AG04450 (cell line): ENCODE results near the gene ILKAP. TPM values are rescaled to one million over a fixed set of nuclear protein-coding genes. Genes with fewer than 3 reads are reported as not detected.

ENCODE experiments used
- CTCF ChIA-PET: fragments of 300-600, 350-600 bp; formaldehyde crosslinking; extraction: SDS; loops from one replicate; lab custom pipeline; 2022; ENCODE audit warnings: antibody characterized with exemption, inconsistent platforms; lab: Charles Lee
- POLR2A ChIA-PET: fragments of 350-600 bp; formaldehyde crosslinking; extraction: SDS; loops from one replicate; lab custom pipeline; 2021; ENCODE audit warnings: antibody characterized with exemption, inconsistent platforms; lab: Yijun Ruan, JAX
- DNase-seq: peaks from one replicate; pipeline ENCODE4 v3.0.0-alpha.2; 2011; ENCODE audit warnings: low read depth, low spot score
- H3K27ac ChIP-seq: one replicate; pipeline ENCODE4 v1.5.1; 2012; ENCODE audit warnings: low read depth, low read length, control low read depth
- H3K27me3 ChIP-seq: one replicate; pipeline ENCODE4 v1.6.0; 2012; ENCODE audit warnings: low read length; ENCODE audit not compliant: control insufficient read depth, insufficient read depth
- H3K4me3 ChIP-seq: 2 replicates; pipeline ENCODE4 v1.5.1; 2011; ENCODE audit warnings: mild to moderate bottlenecking, low read depth, low read length, control low read depth
- H3K9me3 ChIP-seq: 2 replicates; pipeline ENCODE4 v1.5.1; 2012; ENCODE audit warnings: low read length; ENCODE audit not compliant: control insufficient read depth, insufficient read depth
- polyA minus RNA-seq: library from RNA; depleted of rRNA, polyadenylated mRNA; stranded (reverse); fragments of >200 nt; gene quantifications from 2 replicates; pipeline ENCODE4 v1.2.3, GENCODE V29; 2011; rRNA and poly(A)+ RNA removed
- polyA plus RNA-seq: library from polyadenylated mRNA; depleted of rRNA; stranded (reverse); fragments of >200 nt; gene quantifications from 2 replicates; pipeline ENCODE4 v1.2.3, GENCODE V29; 2011; rRNA removed
- TF ChIP-seq, protein P1 (sequence below): IDR thresholded peaks from 2 replicates; pipeline ENCODE4 v1.5.1; 2011; ENCODE audit warnings: low read depth, low read length, control low read depth, inconsistent platforms

ILKAP gene, protein sequence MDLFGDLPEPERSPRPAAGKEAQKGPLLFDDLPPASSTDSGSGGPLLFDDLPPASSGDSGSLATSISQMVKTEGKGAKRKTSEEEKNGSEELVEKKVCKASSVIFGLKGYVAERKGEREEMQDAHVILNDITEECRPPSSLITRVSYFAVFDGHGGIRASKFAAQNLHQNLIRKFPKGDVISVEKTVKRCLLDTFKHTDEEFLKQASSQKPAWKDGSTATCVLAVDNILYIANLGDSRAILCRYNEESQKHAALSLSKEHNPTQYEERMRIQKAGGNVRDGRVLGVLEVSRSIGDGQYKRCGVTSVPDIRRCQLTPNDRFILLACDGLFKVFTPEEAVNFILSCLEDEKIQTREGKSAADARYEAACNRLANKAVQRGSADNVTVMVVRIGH
- polyA plus RNA-seq, result 29.4 and 34.9 TPM in 2 replicates
- 21.9 and 23.3 TPM in 2 replicates for polyA minus RNA-seq

DNA sequence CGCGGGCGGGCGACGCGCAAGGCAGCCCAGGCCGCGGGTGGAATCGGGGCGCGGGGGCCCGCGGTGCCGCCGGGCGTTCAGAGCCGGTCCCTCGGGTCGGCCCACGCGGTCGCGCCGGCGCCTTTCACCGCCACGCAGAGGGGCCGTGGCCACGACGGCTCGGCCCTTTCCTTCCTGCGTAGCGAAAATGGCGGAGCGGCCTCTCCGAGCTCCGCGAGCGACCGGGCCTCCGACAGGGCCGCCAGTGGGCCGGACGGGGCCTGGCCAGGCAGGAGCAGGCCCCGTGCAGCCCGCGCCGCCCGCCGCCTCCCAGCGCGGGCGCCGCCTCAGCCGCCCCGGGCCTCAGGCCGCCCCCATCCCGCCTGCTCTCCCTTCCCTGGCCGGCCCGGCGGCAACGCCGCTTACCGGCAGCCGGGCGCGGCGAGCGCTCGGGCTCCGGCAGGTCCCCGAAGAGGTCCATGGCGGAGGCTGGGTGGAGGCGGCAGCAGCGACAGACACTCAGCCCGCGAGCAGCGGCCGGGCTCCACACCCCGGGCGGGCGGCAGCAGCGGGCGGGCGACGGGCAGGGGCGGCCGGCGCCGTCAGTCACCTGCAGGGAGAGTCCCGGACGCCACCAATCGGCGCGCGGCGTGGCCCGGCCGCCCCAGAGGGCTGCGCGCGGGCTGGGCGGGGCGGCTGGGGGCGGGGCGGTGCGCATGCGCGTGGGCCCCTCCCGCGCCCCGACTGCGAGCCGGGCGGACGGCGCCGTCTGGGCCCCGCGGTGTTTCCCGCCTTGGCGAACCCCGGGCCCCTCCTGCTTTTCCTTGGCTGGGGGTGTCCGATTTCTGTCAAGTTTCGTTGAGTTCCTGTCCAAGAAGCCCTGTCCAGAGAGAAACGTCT, at the start of gene ILKAP:
Gene ILKAP (minus strand): TSS at position 602 of the 879 bp plus-strand sequence. CDS start 142 bp downstream, at position 460.
- Histone ChIP-seq H3K27ac (peak within 1 kb of the TSS; percentile 22), H3K9me3 (no peaks in the 10 kb centered on the region), H3K27me3 (peaks cover 6% of the 10 kb centered on the region), H3K4me3 (peak within 1 kb of the TSS; percentile 78)
- no peak for DNase-seq
- TF ChIP-seq, protein P1, sequence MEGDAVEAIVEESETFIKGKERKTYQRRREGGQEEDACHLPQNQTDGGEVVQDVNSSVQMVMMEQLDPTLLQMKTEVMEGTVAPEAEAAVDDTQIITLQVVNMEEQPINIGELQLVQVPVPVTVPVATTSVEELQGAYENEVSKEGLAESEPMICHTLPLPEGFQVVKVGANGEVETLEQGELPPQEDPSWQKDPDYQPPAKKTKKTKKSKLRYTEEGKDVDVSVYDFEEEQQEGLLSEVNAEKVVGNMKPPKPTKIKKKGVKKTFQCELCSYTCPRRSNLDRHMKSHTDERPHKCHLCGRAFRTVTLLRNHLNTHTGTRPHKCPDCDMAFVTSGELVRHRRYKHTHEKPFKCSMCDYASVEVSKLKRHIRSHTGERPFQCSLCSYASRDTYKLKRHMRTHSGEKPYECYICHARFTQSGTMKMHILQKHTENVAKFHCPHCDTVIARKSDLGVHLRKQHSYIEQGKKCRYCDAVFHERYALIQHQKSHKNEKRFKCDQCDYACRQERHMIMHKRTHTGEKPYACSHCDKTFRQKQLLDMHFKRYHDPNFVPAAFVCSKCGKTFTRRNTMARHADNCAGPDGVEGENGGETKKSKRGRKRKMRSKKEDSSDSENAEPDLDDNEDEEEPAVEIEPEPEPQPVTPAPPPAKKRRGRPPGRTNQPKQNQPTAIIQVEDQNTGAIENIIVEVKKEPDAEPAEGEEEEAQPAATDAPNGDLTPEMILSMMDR, result no peak
- ChIA-PET POLR2A (interaction anchor here (2.5 to 3.1 kb wide), 2 partner anchors 34 to 142 kb away, joined by 6 to 14 read pairs; partner anchors contain the start of gene SCLY), CTCF (no interaction called here)

DNA sequence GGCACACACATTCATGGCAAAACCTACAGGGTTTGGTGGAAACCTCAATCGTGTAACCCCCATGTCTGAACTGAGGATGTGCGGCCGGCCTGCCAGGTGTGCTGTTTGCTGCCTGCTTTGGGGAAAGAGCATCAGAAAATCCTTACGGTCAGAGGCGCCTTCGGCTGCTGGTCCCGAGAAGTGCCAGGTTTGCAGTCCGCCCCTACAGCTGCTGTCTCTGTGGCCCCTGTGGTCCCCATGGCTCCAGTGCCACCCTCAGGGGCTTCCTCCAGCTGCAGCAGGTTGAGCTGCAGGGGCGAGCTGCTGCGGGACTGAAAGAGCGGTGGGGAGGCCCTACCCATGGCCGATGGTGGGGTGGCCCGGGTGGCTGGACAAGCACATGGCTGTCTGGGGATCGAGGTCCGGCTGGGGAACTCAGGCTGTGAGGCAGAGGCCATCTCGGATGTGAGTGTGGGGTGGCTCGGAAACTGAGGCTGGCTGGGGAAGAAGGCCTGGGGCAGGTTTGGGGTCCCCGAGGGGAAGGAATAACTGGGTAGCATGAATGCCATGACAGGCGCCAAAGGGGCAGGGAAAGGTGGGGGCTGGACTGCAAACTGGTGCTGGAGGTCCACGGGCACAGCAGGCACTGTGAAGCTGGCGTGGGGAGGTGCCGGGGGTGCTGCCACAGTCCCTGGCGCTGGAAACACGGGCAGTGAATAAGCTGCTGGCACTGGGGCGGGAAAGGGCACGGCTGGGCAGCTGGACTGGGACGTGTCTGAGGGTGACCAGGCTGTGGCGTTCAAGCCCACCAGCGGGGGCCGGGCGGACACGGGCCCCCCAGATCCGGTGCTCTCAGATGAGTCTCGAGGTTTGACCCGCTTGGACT, 49.5 kb upstream of the ILKAP start:
- no peak for DNase-seq
- H3K4me3 ChIP-seq, result no peak overlapping the region
- H3K9me3 ChIP-seq, result no peaks in the 10 kb centered on the region; the same call in 1 of the 2 replicates
- no peak overlapping the region for H3K27ac ChIP-seq
- no peaks in the 10 kb centered on the region for H3K27me3 ChIP-seq
- ChIA-PET POLR2A (no interaction called here), CTCF (interaction anchor here (1.6 to 2.4 kb wide), 2 partner anchors 11 to 12 kb away, joined by 4 to 20 read pairs; no protein-coding TSS in a partner anchor)
- TF ChIP-seq, protein P1, result no peak

DNA sequence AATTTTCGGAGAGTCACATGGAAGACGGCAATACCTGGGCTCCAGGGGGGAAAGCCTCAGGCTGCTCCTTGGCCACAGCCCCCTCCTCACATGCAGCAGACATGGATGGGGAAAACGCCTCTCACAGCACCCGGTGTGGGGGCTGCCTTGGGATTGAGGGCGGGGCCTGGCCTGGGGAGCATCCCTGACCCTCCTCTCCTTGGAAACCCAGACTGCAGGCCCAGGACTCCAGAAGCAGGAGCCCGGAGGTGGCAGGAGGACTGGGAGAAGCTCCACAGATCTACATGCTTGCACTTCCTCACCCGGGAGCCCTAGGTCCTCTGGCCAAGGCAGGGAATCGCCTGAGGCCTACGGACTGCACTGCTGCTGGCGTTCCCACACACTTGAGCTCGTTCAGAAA, 48.5 kb upstream of the ILKAP start:
- TF ChIP-seq, protein P1, result no peak
- Histone ChIP-seq H3K4me3 (no peak overlapping the region), H3K9me3 (no peaks in the 10 kb centered on the region; the same call in 1 of the 2 replicates), H3K27ac (no peak overlapping the region), H3K27me3 (no peaks in the 10 kb centered on the region)
- DNase-seq, result no peak
- CTCF ChIA-PET, result interaction anchor here (0.5 kb wide), 1 partner anchor 50 kb away, joined by 3 read pairs; no protein-coding TSS in a partner anchor
- POLR2A ChIA-PET, result no interaction called here

DNA sequence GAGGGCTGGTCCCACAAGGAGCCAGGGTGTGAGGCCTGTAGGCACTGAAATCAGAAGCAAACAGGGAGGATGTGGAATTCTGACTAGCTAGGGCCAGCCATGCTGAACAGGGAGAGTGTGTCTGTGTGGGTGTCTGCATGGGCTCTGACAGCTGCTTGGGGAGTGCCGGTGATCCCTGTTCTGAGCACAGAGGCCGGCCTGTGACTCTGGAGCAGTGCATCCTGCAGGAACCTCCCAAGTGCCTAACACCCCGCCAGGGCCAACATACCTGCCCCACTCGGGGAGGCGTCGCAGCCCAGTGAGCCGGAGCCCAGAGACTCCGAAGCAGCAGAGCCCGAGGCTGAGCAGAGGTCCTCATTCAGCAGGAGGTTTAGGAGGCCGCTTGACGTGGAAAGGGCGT, 47.8 kb upstream of the ILKAP start:
- Histone ChIP-seq H3K4me3 (no peak overlapping the region), H3K27me3 (no peaks in the 10 kb centered on the region), H3K9me3 (no peaks in the 10 kb centered on the region; the same call in 1 of the 2 replicates), H3K27ac (no peak overlapping the region)
- ChIA-PET CTCF (interaction anchor here (2.0 kb wide), 1 partner anchor 12 kb away, joined by 6 read pairs; no protein-coding TSS in a partner anchor), POLR2A (no interaction called here)
- DNase-seq, result no peak
- TF ChIP-seq, protein P1, result no peak
